Liver (tissue), 9 donors: ENCODE measurements around the gene SLC5A5. TPM values are rescaled to one million over a fixed set of nuclear protein-coding genes. Genes with fewer than 3 reads are reported as not detected.

Experiments
- DNase-seq: peaks from one replicate; pipeline ENCODE4 v3.0.0-alpha.2; 2017; ENCODE audit warnings: low spot score
- H3K27ac ChIP-seq, 2 donors: one replicate each; pipeline ENCODE4 v1.7.0; 2013; ENCODE audit warnings: inconsistent platforms in 2 of 2, low read length in 2 of 2, control low read depth in 1 of 2, low read depth in 1 of 2, mild to moderate bottlenecking in 1 of 2
- H3K27me3 ChIP-seq, 4 donors: one replicate each; pipeline versions ENCODE4 v1.6.1 to v1.7.0; 2013; ENCODE audit warnings: low read length in 3 of 4, inconsistent platforms in 1 of 4, mild to moderate bottlenecking in 1 of 4, moderate library complexity in 1 of 4; ENCODE audit not compliant: control insufficient read depth in 4 of 4, insufficient read depth in 4 of 4
- H3K36me3 ChIP-seq, 4 donors: one replicate each; pipeline versions ENCODE4 v1.6.1 to v1.7.0; 2013; ENCODE audit warnings: low read length in 3 of 4, mild to moderate bottlenecking in 3 of 4, low read depth in 1 of 4, moderate library complexity in 1 of 4; ENCODE audit not compliant: control insufficient read depth in 4 of 4, insufficient read depth in 3 of 4
- H3K4me1 ChIP-seq, 4 donors: one replicate each; pipeline versions ENCODE4 v1.6.1 to v1.7.0; 2013; ENCODE audit warnings: low read length in 3 of 4, mild to moderate bottlenecking in 3 of 4, moderate library complexity in 1 of 4; ENCODE audit not compliant: control insufficient read depth in 4 of 4, insufficient read depth in 4 of 4
- H3K4me3 ChIP-seq, 3 donors: one replicate each; pipeline versions ENCODE4 v1.6.1 to v1.7.0; 2013; ENCODE audit warnings: low read length in 3 of 3, control low read depth in 1 of 3, low read depth in 1 of 3, mild to moderate bottlenecking in 1 of 3
- H3K9ac ChIP-seq, 2 donors: one replicate each; pipeline ENCODE4 v1.7.0; 2013; ENCODE audit warnings: low read length in 2 of 2, mild to moderate bottlenecking in 2 of 2, moderate library complexity in 2 of 2, control low read depth in 1 of 2, low read depth in 1 of 2
- H3K9me3 ChIP-seq, 4 donors: one replicate each; pipeline versions ENCODE4 v1.6.1 to v1.7.0; 2013; ENCODE audit warnings: low read length in 3 of 4; ENCODE audit not compliant: control insufficient read depth in 4 of 4
- ATF3 ChIP-seq: IDR thresholded peaks from 2 replicates; pipeline ENCODE4 v1.6.1; 2016; ENCODE audit warnings: antibody characterized with exemption
- EGR1 ChIP-seq, 2 donors: IDR thresholded peaks; 2 replicates each; pipeline ENCODE4 v1.6.1; 2016 to 2018; ENCODE audit warnings: antibody characterized with exemption in 2 of 2, low read depth in 2 of 2
- FOXA1 ChIP-seq: IDR thresholded peaks from 2 replicates; pipeline ENCODE4 v1.6.1; 2016; ENCODE audit warnings: antibody characterized with exemption
- FOXA2 ChIP-seq: IDR thresholded peaks from 2 replicates; pipeline ENCODE4 v1.6.1; 2016; ENCODE audit warnings: antibody characterized with exemption
- GABPA ChIP-seq, 2 donors: IDR thresholded peaks in 1 of 2; conservative IDR thresholded peaks in 1 of 2; 2 replicates each; pipeline ENCODE4 v1.6.1; 2016; ENCODE audit warnings: antibody characterized with exemption in 2 of 2, mild to moderate bottlenecking in 1 of 2, moderate library complexity in 1 of 2
- HNF4G ChIP-seq: IDR thresholded peaks from 2 replicates; pipeline ENCODE4 v1.6.1; 2016; ENCODE audit warnings: antibody characterized with exemption
- JUND ChIP-seq, 2 donors: IDR thresholded peaks; 2 replicates each; pipeline ENCODE4 v1.6.1; 2016; ENCODE audit warnings: antibody characterized with exemption in 2 of 2
- MAX ChIP-seq: IDR thresholded peaks from 2 replicates; pipeline ENCODE4 v1.6.1; 2016; ENCODE audit warnings: antibody characterized with exemption
- NR2F2 ChIP-seq: IDR thresholded peaks from 2 replicates; pipeline ENCODE4 v1.6.1; 2016; ENCODE audit warnings: antibody characterized with exemption
- RAD21 ChIP-seq, 2 donors: IDR thresholded peaks; 2 replicates each; pipeline ENCODE4 v1.6.1; 2016; ENCODE audit warnings: antibody characterized with exemption in 2 of 2, mild to moderate bottlenecking in 2 of 2
- RXRA ChIP-seq, 2 donors: IDR thresholded peaks; 2 replicates each; pipeline ENCODE4 v1.6.1; 2017 to 2018; ENCODE audit warnings: antibody characterized with exemption in 2 of 2, mild to moderate bottlenecking in 1 of 2
- SP1 ChIP-seq: IDR thresholded peaks from 2 replicates; pipeline ENCODE4 v1.6.1; 2018; ENCODE audit warnings: antibody characterized with exemption, mild to moderate bottlenecking
- TAF1 ChIP-seq: conservative IDR thresholded peaks from 2 replicates; pipeline ENCODE4 v1.6.1; 2016; ENCODE audit warnings: antibody characterized with exemption, mild to moderate bottlenecking
- YY1 ChIP-seq: IDR thresholded peaks from 2 replicates; pipeline ENCODE4 v1.6.1; 2016; ENCODE audit warnings: antibody characterized with exemption, mild to moderate bottlenecking
- WGBS: extraction: QIAGEN DNeasy Blood & Tissue Kit; methylation state at CpG from one replicate; pipeline ENCODE4 v1.1.7; 2013; 5-methylcytosine and 5-hydroxymethylcytosine counted together
- polyA plus RNA-seq, 2 donors: library from polyadenylated mRNA; stranded (reverse) in 1 of 2; unstranded in 1 of 2; fragments of 200-250 nt in 1 of 2; fragments of >200 nt in 1 of 2; fragmentation: Nextera tagmentation in 1 of 2; extraction: Ambion mirVana in 1 of 2; gene quantifications; one replicate each; pipeline versions ENCODE4 v1.2.1 to v1.2.3, GENCODE V29; 2013 to 2015
- total RNA-seq, 2 donors: library from RNA; depleted of rRNA; stranded (reverse); fragments of >200 nt; gene quantifications; one replicate each; pipeline ENCODE4 v1.2.3, GENCODE V29; 2014
- TF ChIP-seq, protein P1 (sequence below): fragments of 150-350 bp; IDR thresholded peaks from 2 replicates; pipeline ENCODE4 v1.5.1; 2017; ENCODE audit warnings: improper control_type of control experiment, low read depth, low read length; ENCODE audit not compliant: missing input control
- TF ChIP-seq, protein P2 (sequence below): IDR thresholded peaks from 2 replicates; pipeline ENCODE4 v1.6.1; 2016; ENCODE audit warnings: antibody characterized with exemption
- TF ChIP-seq, protein P3 (sequence below): IDR thresholded peaks from 2 replicates; pipeline ENCODE4 v1.6.1; 2016; ENCODE audit warnings: antibody characterized with exemption, mild to moderate bottlenecking
- donor health status: healthy.
- donor health status: healthy.
- donor health status: healthy.
- donor health status: healthy.
- donor health status: healthy.

SLC5A5 gene
- total and polyA plus RNA-seq, 4 donors: 0.09 TPM; not detected in 3

DNA sequence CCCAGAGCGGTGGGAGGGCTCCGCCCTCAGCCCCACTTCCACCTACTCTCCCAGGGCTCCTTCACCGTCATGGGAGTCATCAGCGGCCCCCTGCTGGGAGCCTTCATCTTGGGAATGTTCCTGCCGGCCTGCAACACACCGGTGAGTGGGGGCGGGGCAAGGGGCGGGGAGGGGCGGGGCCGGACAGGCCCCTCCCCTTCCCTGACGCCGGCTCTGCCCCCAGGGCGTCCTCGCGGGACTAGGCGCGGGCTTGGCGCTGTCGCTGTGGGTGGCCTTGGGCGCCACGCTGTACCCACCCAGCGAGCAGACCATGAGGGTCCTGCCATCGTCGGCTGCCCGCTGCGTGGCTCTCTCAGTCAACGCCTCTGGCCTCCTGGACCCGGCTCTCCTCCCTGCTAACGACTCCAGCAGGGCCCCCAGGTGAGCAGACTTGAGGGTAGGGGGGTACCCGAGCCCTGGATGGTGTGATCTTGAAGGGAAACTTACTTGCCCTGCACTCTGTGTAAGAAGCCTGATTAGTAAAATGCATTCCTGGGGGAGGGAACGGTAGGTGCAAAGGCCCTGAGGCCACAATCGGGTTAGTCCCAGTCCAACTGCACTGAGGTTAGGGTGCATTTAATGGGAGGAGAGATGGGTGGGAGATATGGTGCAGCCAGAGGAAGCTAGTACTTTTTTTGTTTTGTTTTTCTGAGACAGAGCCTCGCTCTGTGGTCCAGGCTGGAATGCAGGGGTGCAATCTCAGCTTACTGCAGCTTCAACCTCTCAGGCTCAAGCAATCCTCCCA, 12.1 kb downstream of the SLC5A5 start:
- Histone ChIP-seq H3K4me3 (no peak overlapping the region), H3K27me3 (peaks cover 0 to 2% (median 0%) of the 10 kb centered on the region in 4 donors), H3K27ac (no peak overlapping the region), H3K9ac (no peak overlapping the region), H3K4me1 (no peaks in the 10 kb centered on the region), H3K9me3 (no peaks in the 10 kb centered on the region), H3K36me3 (no peaks in the 10 kb centered on the region)
- no peak for DNase-seq
- TF ChIP-seq, protein P1, sequence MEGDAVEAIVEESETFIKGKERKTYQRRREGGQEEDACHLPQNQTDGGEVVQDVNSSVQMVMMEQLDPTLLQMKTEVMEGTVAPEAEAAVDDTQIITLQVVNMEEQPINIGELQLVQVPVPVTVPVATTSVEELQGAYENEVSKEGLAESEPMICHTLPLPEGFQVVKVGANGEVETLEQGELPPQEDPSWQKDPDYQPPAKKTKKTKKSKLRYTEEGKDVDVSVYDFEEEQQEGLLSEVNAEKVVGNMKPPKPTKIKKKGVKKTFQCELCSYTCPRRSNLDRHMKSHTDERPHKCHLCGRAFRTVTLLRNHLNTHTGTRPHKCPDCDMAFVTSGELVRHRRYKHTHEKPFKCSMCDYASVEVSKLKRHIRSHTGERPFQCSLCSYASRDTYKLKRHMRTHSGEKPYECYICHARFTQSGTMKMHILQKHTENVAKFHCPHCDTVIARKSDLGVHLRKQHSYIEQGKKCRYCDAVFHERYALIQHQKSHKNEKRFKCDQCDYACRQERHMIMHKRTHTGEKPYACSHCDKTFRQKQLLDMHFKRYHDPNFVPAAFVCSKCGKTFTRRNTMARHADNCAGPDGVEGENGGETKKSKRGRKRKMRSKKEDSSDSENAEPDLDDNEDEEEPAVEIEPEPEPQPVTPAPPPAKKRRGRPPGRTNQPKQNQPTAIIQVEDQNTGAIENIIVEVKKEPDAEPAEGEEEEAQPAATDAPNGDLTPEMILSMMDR: no peak
- TF ChIP-seq YY1 (no peak), ATF3 (no peak), RXRA (IDR thresholded peaks at IDR 0.05) (no peak), FOXA2 (no peak), HNF4G (no peak), GABPA (IDR thresholded peaks at IDR 0.05 in 1 of 2, conservative IDR thresholded peaks at IDR 0.05 in 1 of 2) (no peak), JUND (IDR thresholded peaks at IDR 0.05) (no peak), RAD21 (IDR thresholded peaks at IDR 0.05) (no peak), NR2F2 (no peak), FOXA1 (no peak), TAF1 (no peak)
- TF ChIP-seq, protein P2, sequence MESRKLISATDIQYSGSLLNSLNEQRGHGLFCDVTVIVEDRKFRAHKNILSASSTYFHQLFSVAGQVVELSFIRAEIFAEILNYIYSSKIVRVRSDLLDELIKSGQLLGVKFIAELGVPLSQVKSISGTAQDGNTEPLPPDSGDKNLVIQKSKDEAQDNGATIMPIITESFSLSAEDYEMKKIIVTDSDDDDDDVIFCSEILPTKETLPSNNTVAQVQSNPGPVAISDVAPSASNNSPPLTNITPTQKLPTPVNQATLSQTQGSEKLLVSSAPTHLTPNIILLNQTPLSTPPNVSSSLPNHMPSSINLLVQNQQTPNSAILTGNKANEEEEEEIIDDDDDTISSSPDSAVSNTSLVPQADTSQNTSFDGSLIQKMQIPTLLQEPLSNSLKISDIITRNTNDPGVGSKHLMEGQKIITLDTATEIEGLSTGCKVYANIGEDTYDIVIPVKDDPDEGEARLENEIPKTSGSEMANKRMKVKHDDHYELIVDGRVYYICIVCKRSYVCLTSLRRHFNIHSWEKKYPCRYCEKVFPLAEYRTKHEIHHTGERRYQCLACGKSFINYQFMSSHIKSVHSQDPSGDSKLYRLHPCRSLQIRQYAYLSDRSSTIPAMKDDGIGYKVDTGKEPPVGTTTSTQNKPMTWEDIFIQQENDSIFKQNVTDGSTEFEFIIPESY: no peak
- TF ChIP-seq, protein P3, sequence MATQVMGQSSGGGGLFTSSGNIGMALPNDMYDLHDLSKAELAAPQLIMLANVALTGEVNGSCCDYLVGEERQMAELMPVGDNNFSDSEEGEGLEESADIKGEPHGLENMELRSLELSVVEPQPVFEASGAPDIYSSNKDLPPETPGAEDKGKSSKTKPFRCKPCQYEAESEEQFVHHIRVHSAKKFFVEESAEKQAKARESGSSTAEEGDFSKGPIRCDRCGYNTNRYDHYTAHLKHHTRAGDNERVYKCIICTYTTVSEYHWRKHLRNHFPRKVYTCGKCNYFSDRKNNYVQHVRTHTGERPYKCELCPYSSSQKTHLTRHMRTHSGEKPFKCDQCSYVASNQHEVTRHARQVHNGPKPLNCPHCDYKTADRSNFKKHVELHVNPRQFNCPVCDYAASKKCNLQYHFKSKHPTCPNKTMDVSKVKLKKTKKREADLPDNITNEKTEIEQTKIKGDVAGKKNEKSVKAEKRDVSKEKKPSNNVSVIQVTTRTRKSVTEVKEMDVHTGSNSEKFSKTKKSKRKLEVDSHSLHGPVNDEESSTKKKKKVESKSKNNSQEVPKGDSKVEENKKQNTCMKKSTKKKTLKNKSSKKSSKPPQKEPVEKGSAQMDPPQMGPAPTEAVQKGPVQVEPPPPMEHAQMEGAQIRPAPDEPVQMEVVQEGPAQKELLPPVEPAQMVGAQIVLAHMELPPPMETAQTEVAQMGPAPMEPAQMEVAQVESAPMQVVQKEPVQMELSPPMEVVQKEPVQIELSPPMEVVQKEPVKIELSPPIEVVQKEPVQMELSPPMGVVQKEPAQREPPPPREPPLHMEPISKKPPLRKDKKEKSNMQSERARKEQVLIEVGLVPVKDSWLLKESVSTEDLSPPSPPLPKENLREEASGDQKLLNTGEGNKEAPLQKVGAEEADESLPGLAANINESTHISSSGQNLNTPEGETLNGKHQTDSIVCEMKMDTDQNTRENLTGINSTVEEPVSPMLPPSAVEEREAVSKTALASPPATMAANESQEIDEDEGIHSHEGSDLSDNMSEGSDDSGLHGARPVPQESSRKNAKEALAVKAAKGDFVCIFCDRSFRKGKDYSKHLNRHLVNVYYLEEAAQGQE: no peak
- WGBS: 72% methylated on average over 33 of the region's 33 CpGs

- Histone ChIP-seq H3K27ac (no peak overlapping the region), H3K4me3 (no peak overlapping the region), H3K9me3 (no peaks in the 10 kb centered on the region), H3K27me3 (peaks cover 0 to 2% (median 0%) of the 10 kb centered on the region in 4 donors), H3K9ac (no peak overlapping the region), H3K4me1 (no peaks in the 10 kb centered on the region), H3K36me3 (no peaks in the 10 kb centered on the region)
- TF ChIP-seq JUND (IDR thresholded peaks at IDR 0.05) (no peak), MAX (no peak), FOXA1 (no peak), EGR1 (IDR thresholded peaks at IDR 0.05; ENCODE audit: low read depth in 2 of 2) (no peak), NR2F2 (no peak), SP1 (no peak), HNF4G (no peak), RAD21 (IDR thresholded peaks at IDR 0.05) (no peak), RXRA (IDR thresholded peaks at IDR 0.05) (no peak), FOXA2 (no peak), ATF3 (no peak), GABPA (IDR thresholded peaks at IDR 0.05 in 1 of 2, conservative IDR thresholded peaks at IDR 0.05 in 1 of 2) (no peak)
- TF ChIP-seq, protein P3: no peak
- DNase-seq: no peak
- 78% methylated on average over 7 of the region's 7 CpGs for WGBS
These were observed 14.8 kb downstream of the SLC5A5 start for GRCh38 chr19:17886515-17886914.
